GM12891 (cell line): ENCODE measurements around the gene METTL23.

Source experiments
- POLR2A ChIP-seq: IDR thresholded peaks from 2 replicates; pipeline ENCODE4 v1.6.1; 2011; ENCODE audit warnings: low read depth, low read length, control low read depth
- POLR2AphosphoS5 ChIP-seq: IDR thresholded peaks from 2 replicates; pipeline ENCODE4 v1.6.1; 2011; ENCODE audit warnings: low read depth, low read length, control low read depth
- POU2F2 ChIP-seq: IDR thresholded peaks from 2 replicates; pipeline ENCODE4 v1.6.1; 2011; ENCODE audit warnings: low read depth, mild to moderate bottlenecking, control low read depth, low read length, moderate library complexity
- SPI1 ChIP-seq: IDR thresholded peaks from 2 replicates; pipeline ENCODE4 v1.6.1; 2011; ENCODE audit warnings: low read depth, low read length, control low read depth
- TAF1 ChIP-seq: IDR thresholded peaks from 2 replicates; pipeline ENCODE4 v1.6.1; 2011; ENCODE audit warnings: low read depth, low read length, control low read depth

GRCh38 chr17:76744747-76745146 lies 18.1 kb downstream of the METTL23 start:
- TF ChIP-seq POLR2A (no peak), POLR2AphosphoS5 (no peak), POU2F2 (no peak), SPI1 (no peak), TAF1 (no peak)
